DMS53 treated with DMSO at 0.1 percent for 48 hours (cell line): Measurements from ENCODE around the gene IGSF21.

Source experiments
- DNase-seq: peaks from one replicate; lab custom pipeline; 2025; ENCODE audit not compliant: unreplicated experiment; lab: John Stamatoyannopoulos, UW

The IGSF21 gene

GRCh38 chr1:18094096-18094495 is 13.5 kb upstream of the IGSF21 start:
- DNase-seq = no peak

GRCh38 chr1:18097206-18097605 is 10.4 kb upstream of the IGSF21 start:
- DNase-seq = no peak

- DNase-seq = no peak
These were observed 8.6 kb upstream of the IGSF21 start for GRCh38 chr1:18099026-18099425.

DNA sequence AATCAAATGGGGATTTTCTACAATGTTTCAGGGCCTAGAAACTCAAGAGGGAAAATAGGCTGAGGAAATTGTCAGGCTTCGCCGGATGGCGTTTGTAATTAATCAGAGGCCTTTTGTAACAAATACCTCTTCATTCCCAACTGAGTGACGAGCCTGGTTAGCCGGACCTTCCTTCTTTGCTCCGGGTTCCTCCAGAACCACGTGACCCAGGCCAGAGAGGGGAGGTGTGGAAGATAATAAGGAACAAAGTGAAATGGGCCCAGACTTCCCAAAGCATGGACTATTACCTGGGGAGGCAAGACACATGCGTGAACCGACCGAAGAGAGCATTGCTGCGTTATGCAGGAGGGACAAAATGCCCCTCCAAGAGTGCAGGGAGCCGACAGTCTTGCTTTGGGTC is 7.5 kb upstream of the IGSF21 start:
- no peak for DNase-seq

DNA sequence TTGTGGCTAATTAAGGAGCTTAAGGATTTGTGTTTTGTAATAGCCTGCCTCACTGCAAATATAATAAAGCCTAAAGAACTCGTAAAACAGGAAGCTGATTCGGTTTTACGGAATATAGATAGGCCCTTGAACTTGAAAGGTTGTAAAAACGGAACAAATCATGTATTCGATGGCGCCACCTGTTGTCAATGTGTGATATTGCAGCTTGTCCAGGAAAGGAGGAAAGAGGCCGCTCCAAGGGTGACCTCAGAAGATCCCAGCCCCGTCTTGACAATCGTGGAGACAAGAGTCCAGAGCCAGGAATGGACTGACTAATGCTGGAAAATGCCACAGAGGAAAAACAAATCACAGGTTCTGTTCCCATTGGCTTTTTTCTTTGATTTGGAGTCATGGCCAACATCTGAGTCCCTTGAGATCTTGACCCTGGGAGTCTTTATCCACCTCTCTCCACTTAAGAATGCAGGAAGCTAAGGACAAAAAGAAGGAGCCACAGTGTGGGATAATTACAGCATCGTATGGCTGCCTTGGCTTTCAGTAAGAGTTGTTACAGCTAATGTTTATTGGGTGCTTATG is 7.0 kb upstream of the IGSF21 start:
- peak; percentile 6 for DNase-seq

DNA sequence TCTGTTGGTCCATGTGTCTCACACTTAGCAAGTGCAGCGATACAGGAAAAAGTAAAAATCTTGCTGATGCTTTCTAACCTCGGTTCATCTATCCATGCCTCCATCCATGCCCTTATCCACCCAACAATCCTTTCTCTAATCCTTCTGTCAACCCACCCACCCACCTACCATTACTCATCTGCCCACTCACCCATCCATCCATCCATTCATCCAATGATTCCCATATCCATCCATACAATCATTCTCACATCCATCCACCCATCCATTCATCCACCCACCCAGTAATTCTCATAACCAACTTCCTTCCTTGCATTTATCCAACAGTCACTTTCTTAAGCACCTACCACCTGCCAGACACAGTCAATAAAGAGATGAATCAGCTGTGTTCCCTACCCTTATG is 6.1 kb upstream of the IGSF21 start:
- DNase-seq = no peak

- no peak for DNase-seq
These were observed 3.7 kb upstream of the IGSF21 start for GRCh38 chr1:18103788-18104421.

GRCh38 chr1:18104546-18105100 is 3.0 kb upstream of the IGSF21 start:
- no peak for DNase-seq

- no peak for DNase-seq
These were observed 2.4 kb upstream of the IGSF21 start for GRCh38 chr1:18105196-18105595.

DNA sequence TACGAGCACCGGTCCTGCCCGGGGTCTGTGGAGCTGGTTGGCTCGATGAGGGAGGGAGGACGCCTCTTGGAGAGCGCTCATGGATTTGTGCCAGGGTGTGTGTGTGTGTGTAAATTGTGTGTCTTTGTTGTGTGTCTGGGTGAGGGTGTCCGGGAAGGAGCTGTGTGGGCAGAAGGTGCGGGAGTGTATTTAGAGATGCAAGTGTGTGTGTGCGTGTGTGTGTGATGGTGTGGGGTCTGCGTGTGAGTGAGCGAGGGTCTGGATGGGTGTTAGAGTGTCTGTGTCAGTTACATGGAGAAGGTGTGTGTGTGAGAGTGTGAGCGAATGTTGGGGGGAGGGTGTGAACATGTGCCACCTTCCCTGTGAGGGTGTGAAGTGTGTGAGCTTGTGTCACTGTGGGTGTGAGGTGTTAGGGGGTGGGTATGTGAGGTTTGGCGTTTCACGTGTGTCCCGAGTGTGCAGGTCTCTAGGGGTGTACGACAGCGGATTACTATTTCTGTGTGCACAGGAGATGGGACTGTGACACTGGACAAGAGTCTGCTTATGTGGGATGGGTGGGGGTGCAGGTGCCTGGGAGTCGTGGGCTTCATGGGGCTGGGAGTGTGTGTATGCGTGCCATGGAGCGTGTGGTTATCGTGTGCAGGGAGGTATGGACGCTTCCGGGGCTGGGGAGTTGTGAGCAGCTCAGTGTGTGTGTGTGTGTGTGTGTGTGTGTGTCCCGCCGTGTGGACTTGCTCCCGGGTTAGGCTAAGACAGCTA is 880 bp downstream of the IGSF21 start:
- peak; percentile 14 for DNase-seq

GRCh38 chr1:18109058-18109755 is 1.6 kb downstream of the IGSF21 start:
- DNase-seq = no peak

- DNase-seq = peak; percentile 13
These were observed 2.4 kb downstream of the IGSF21 start for GRCh38 chr1:18109756-18110597.

- DNase-seq = no peak
These were observed 3.0 kb downstream of the IGSF21 start for GRCh38 chr1:18110598-18110939.

DNA sequence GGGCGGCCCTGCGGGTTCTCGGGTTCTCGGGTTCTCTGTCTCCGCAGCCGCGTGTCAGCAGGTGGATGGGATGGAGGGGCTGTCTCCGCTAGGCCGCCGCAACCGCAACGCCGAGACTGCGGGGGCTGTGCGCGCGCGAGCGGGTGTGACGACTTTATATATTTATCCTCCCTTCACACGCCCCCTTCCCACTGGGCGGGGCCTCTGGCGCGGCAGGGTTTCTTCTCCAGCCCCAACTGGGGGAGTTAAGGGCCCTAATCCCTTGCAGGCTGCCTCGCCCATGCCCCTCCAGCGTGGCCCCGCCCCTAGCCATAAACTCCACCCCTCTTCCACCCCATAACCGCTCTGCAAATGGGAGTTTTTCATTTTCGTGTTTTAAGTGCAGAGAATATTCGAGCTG is 3.4 kb downstream of the IGSF21 start:
- no peak for DNase-seq

DNA sequence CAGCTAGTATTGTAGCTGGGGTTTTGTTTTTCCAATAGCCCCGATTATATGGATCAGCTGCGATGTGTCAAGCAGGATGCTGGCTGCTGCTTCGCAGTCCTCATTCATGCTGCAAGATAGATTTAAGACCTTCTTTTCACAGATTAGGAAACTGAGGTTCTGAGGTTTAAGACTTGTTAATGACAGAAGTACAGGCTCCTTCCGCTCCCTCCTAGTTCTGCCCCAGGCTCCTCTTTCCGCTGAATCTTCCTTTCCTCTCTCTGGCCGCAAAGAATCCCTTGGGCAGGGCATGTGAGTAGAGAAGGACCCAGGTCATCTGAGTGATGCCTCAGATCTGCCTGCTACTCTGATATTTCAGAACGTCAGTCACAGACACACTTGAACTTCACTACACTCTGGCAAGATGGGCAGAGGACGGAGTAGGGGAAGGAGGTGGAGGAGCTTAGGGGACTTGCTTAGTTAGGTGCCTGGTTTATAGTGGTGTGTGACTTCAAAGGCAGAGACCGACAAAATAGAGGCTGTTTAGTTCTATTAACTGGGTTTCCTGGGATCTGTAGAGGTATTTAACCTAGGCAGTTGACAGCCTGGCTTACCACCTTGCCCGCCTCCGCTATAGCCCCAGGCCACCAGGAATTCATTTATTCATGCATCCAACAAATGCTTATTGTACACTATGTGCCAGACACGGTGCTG is 4.2 kb downstream of the IGSF21 start:
- DNase-seq = no peak

GRCh38 chr1:18112611-18113010 is 5.0 kb downstream of the IGSF21 start:
- no peak for DNase-seq

- no peak for DNase-seq
These were observed 7.3 kb downstream of the IGSF21 start for GRCh38 chr1:18114726-18115410.

DNA sequence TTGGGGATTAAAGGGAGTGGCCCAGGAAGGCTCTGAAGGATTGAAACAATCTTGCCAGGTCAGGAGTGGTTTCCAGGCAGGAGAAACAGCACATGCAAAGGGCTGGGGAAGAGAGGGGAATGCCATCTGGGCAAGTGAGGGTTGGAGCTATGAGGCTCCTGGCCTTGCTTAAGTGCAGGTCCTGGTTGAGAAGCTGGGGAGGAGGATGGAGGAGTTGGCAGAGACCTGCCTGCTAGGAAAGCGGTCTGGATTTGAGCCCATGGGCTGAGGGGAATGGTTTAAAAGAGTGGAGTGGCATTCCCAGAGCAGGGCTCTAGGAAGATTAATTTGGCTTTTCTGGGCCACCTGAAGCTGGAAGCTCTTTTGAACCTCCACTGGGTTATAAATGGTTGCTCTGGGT is 9.2 kb downstream of the IGSF21 start:
- no peak for DNase-seq

GRCh38 chr1:18118078-18118477 is 10.5 kb downstream of the IGSF21 start:
- no peak for DNase-seq

DNA sequence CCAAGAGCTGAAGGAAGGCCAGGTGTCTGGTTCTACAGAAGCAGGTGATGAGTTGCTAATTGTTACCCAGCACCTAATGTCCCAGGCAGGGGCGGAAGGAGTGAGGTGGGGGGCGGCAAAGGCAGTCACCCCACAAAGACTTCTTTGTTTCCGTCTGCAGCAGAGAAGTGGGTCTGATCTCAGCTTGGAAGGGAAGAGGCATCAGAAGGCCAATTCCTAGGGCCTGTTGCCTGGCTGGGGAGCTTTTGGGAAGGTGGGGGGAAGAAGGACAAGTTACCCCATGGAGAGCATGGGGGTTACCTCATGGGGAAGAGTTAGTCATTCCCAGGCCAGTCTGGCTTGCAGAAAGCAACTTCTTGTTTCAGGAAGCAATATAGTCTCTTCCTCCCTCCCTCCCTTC is 10.9 kb downstream of the IGSF21 start:
- no peak for DNase-seq
